Fibroblast of lung (primary cell): ENCODE measurements around the gene DTX4. TPM values are rescaled to one million over a fixed set of nuclear protein-coding genes. Genes with fewer than 3 reads are reported as not detected.

Experiments
- DNase-seq, 2 donors: peaks; one replicate each; pipeline versions ENCODE4 v3.0.0 to v3.0.0-alpha.2; 2010; ENCODE audit warnings: low read depth in 2 of 2
- H2AFZ ChIP-seq: 2 replicates; pipeline ENCODE4 v1.5.1; 2012; ENCODE audit warnings: low read length, control low read depth, inconsistent platforms
- H3K27ac ChIP-seq: 2 replicates; pipeline ENCODE4 v1.5.1; 2011; ENCODE audit warnings: low read length, control low read depth; ENCODE audit not compliant: insufficient read depth
- H3K27me3 ChIP-seq: 2 replicates; pipeline ENCODE4 v1.5.1; 2011; ENCODE audit warnings: mild to moderate bottlenecking, low read length; ENCODE audit not compliant: control insufficient read depth, insufficient read depth
- H3K36me3 ChIP-seq: 2 replicates; pipeline ENCODE4 v1.5.1; 2011; ENCODE audit warnings: low read length; ENCODE audit not compliant: control insufficient read depth, insufficient read depth
- H3K4me1 ChIP-seq: 2 replicates; pipeline ENCODE4 v1.5.1; 2011; ENCODE audit warnings: low read length; ENCODE audit not compliant: control insufficient read depth, insufficient read depth; ENCODE audit errors: extremely low read depth
- H3K4me2 ChIP-seq: 2 replicates; pipeline ENCODE4 v1.5.1; 2011; ENCODE audit warnings: low read length, control low read depth; ENCODE audit not compliant: insufficient read depth; ENCODE audit errors: extremely low read depth
- H3K4me3 ChIP-seq, 4 experiments: fragments of 200-600 bp in 1 of 4; sonication (generic) in 1 of 4; replicated peaks in 1 of 4; 2 replicates each; pipeline ENCODE4 v1.5.1; 2011 to 2016; ENCODE audit warnings: low read length in 4 of 4, low read depth in 3 of 4, mild to moderate bottlenecking in 3 of 4, control low read depth in 2 of 4, inconsistent platforms in 1 of 4, mixed read lengths in 1 of 4; ENCODE audit not compliant: insufficient read depth in 1 of 4; ENCODE audit errors: control extremely low read depth in 1 of 4
- H3K79me2 ChIP-seq: 2 replicates; pipeline ENCODE4 v1.5.1; 2012; ENCODE audit warnings: mild to moderate bottlenecking, low read length, inconsistent platforms; ENCODE audit not compliant: control insufficient read depth, insufficient read depth
- H3K9ac ChIP-seq: 2 replicates; pipeline ENCODE4 v1.5.1; 2011; ENCODE audit warnings: mild to moderate bottlenecking, low read length, control low read depth; ENCODE audit not compliant: insufficient read depth
- H3K9me3 ChIP-seq: 2 replicates; pipeline ENCODE4 v1.5.1; 2012; ENCODE audit warnings: low read depth, low read length; ENCODE audit not compliant: control insufficient read depth, insufficient read depth
- H4K20me1 ChIP-seq: 2 replicates; pipeline ENCODE4 v1.5.1; 2011; ENCODE audit warnings: low read length; ENCODE audit not compliant: control insufficient read depth, insufficient read depth; ENCODE audit errors: extremely low read depth
- CTCF ChIP-seq, 2 donors: IDR thresholded peaks in 1 of 2; conservative IDR thresholded peaks in 1 of 2; 1 replicate in 1 of 2; 2 replicates in 1 of 2; pipeline ENCODE4 v1.5.1; 2011 to 2012; ENCODE audit warnings: low read length in 2 of 2, control low read depth in 1 of 2, inconsistent platforms in 1 of 2, low read depth in 1 of 2, mild to moderate bottlenecking in 1 of 2
- EZH2 ChIP-seq: IDR thresholded peaks from 2 replicates; pipeline ENCODE4 v1.5.1; 2012; ENCODE audit warnings: low read length, control low read depth, mild to moderate bottlenecking; ENCODE audit errors: missing control alignments
- polyA plus RNA-seq, 2 donors: library from polyadenylated mRNA; depleted of rRNA in 1 of 2; stranded (reverse) in 1 of 2; unstranded in 1 of 2; fragments of >200 nt; gene quantifications; 2 replicates each; pipeline ENCODE4 v1.2.1, GENCODE V29; 2011 to 2012; ENCODE audit warnings: missing spikeins in 1 of 2
- total RNA-seq: library from RNA; depleted of rRNA; stranded (reverse); fragments of >200 nt; gene quantifications from 2 replicates; pipeline ENCODE4 v1.2.1, GENCODE V29; 2014

The DTX4 gene
- total and polyA plus RNA-seq, 2 donors (not counting 1 experiment from before 2014, with no cell fraction given), result 1.2 to 4.8 TPM

- no peak for DNase-seq
- H3K27ac ChIP-seq, result no peak overlapping the region
- H3K27me3 ChIP-seq, result no peaks in the 10 kb centered on the region
- H3K9me3 ChIP-seq, result no peaks in the 10 kb centered on the region
- H3K4me2 ChIP-seq, result no peak overlapping the region
- peaks cover 17% of the 10 kb centered on the region for H3K4me1 ChIP-seq
- H3K4me3 ChIP-seq, result no peak overlapping the region
- no peaks in the 10 kb centered on the region for H3K79me2 ChIP-seq
- H3K9ac ChIP-seq, result no peak overlapping the region
- no peaks in the 10 kb centered on the region for H3K36me3 ChIP-seq
- H2AFZ ChIP-seq, result peak overlapping the region; percentile 50
- no peaks in the 10 kb centered on the region for H4K20me1 ChIP-seq
- no peak for TF ChIP-seq CTCF (conservative IDR thresholded peaks at IDR 0.05 in 1 of 2, IDR thresholded peaks at IDR 0.05 in 1 of 2; ENCODE audit: low read depth in 1 of 2, low read length in 2 of 2)
- TF ChIP-seq EZH2, result no peak
Measured at GRCh38 chr11:59225017-59225416, 53.1 kb downstream of the DTX4 start.

GRCh38 chr11:59226396-59226795, 54.5 kb downstream of the DTX4 start:
- TF ChIP-seq CTCF (conservative IDR thresholded peaks at IDR 0.05 in 1 of 2, IDR thresholded peaks at IDR 0.05 in 1 of 2; ENCODE audit: low read depth in 1 of 2, low read length in 2 of 2), result no peak
- TF ChIP-seq EZH2, result no peak
- Histone ChIP-seq H3K9ac (no peak overlapping the region), H2AFZ (no peak overlapping the region), H3K4me2 (no peak overlapping the region), H3K79me2 (no peaks in the 10 kb centered on the region), H3K27ac (no peak overlapping the region), H4K20me1 (no peaks in the 10 kb centered on the region), H3K27me3 (no peaks in the 10 kb centered on the region), H3K4me3 (no peak overlapping the region), H3K4me1 (peaks cover 9% of the 10 kb centered on the region), H3K9me3 (no peaks in the 10 kb centered on the region), H3K36me3 (no peaks in the 10 kb centered on the region)
- no peak for DNase-seq

GRCh38 chr11:59240322-59240721, 68.4 kb downstream of the DTX4 start:
- Histone ChIP-seq H3K27ac (no peak overlapping the region), H3K9me3 (no peaks in the 10 kb centered on the region), H3K4me2 (no peak overlapping the region), H3K27me3 (no peaks in the 10 kb centered on the region), H4K20me1 (no peaks in the 10 kb centered on the region), H3K36me3 (no peaks in the 10 kb centered on the region), H3K4me1 (no peaks in the 10 kb centered on the region), H3K79me2 (no peaks in the 10 kb centered on the region), H3K9ac (no peak overlapping the region), H3K4me3 (no peak overlapping the region), H2AFZ (no peak overlapping the region)
- no peak for TF ChIP-seq CTCF (conservative IDR thresholded peaks at IDR 0.05 in 1 of 2, IDR thresholded peaks at IDR 0.05 in 1 of 2; ENCODE audit: low read depth in 1 of 2, low read length in 2 of 2)
- DNase-seq, result no peak
